GM19455 (cell line): ENCODE measurements around the gene TRPT1.

ENCODE experiments used
- ATAC-seq: cut with Tn5 transposase; IDR thresholded peaks from one replicate; pipeline ENCODE4 v1.9.1; 2021; ENCODE audit not compliant: unreplicated experiment

The TRPT1 gene

GRCh38 chr11:64225608-64226506 is at the start of gene TRPT1, which contains the start of gene NUDT22:
Gene TRPT1, minus strand, starts transcription at chr11:64226186. Its CDS starts 326 bp downstream, at chr11:64225860.
Gene NUDT22, plus strand, starts transcription at chr11:64226274. Its CDS starts 379 bp downstream, at chr11:64226653.
- ATAC-seq: no peak

GRCh38 chr11:64275031-64275800 is 49.2 kb upstream of the TRPT1 start:
- no peak for ATAC-seq

- peak; percentile 68 for ATAC-seq
These were observed 43.7 kb upstream of the TRPT1 start for GRCh38 chr11:64269540-64270220.

- ATAC-seq: peak; percentile 23
These were observed 43.0 kb upstream of the TRPT1 start for GRCh38 chr11:64268893-64269539.

GRCh38 chr11:64268025-64268892 is 42.3 kb upstream of the TRPT1 start:
- no peak for ATAC-seq

- ATAC-seq: no peak
These were observed 41.4 kb upstream of the TRPT1 start for GRCh38 chr11:64267207-64267945.

- no peak for ATAC-seq
These were observed 40.4 kb upstream of the TRPT1 start for GRCh38 chr11:64266339-64266738.

- ATAC-seq: no peak
These were observed 39.5 kb upstream of the TRPT1 start for GRCh38 chr11:64265176-64266160.

GRCh38 chr11:64264371-64264852 is 38.4 kb upstream of the TRPT1 start:
- no peak for ATAC-seq

GRCh38 chr11:64263947-64264317 is 37.9 kb upstream of the TRPT1 start:
- no peak for ATAC-seq

- ATAC-seq: no peak
These were observed 37.3 kb upstream of the TRPT1 start for GRCh38 chr11:64263021-64263946.

- no peak for ATAC-seq
These were observed 36.5 kb upstream of the TRPT1 start for GRCh38 chr11:64262271-64263002.

- no peak for ATAC-seq
These were observed 35.6 kb upstream of the TRPT1 start for GRCh38 chr11:64261556-64262080.

- ATAC-seq: no peak
These were observed 34.2 kb upstream of the TRPT1 start for GRCh38 chr11:64260147-64260708.

GRCh38 chr11:64259533-64260067 is 33.6 kb upstream of the TRPT1 start:
- ATAC-seq: no peak
